Smooth muscle cell (in vitro differentiated cells): ENCODE measurements around the gene MIOX. TPM values are rescaled to one million over a fixed set of nuclear protein-coding genes. Genes with fewer than 3 reads are reported as not detected.

Experiments used
- DNase-seq: peaks from one replicate; lab custom pipeline; 2025; ENCODE audit not compliant: unreplicated experiment; lab: John Stamatoyannopoulos, UW
- H2AFZ ChIP-seq: fragments of 200-600 bp; sonication (generic); 2 replicates; pipeline ENCODE4 v1.6.0; 2016; ENCODE audit warnings: antibody characterized with exemption, low read depth, mild to moderate bottlenecking
- H3F3A ChIP-seq: fragments of 200-600 bp; sonication (generic); 2 replicates; pipeline ENCODE4 v1.6.0; 2017; ENCODE audit warnings: antibody characterized with exemption, low read depth
- H3K27ac ChIP-seq: fragments of 200-600 bp; sonication (generic); 2 replicates; pipeline ENCODE4 v1.5.1; 2016; ENCODE audit warnings: low read depth, mild to moderate bottlenecking
- H3K27me3 ChIP-seq: fragments of 200-600 bp; sonication (generic); 2 replicates; pipeline ENCODE4 v1.6.1; 2016; ENCODE audit warnings: low read depth, mild to moderate bottlenecking
- H3K36me3 ChIP-seq: fragments of 200-600 bp; sonication (generic); 2 replicates; pipeline ENCODE4 v1.5.1; 2016; ENCODE audit warnings: low read depth
- H3K4me1 ChIP-seq: fragments of 200-600 bp; sonication (generic); 2 replicates; pipeline ENCODE4 v1.5.1; 2016; ENCODE audit warnings: low read depth
- H3K4me2 ChIP-seq: fragments of 200-600 bp; sonication (generic); 2 replicates; pipeline ENCODE4 v1.6.0; 2016; ENCODE audit warnings: mild to moderate bottlenecking
- H3K4me3 ChIP-seq: fragments of 200-600 bp; sonication (generic); 2 replicates; pipeline ENCODE4 v1.5.1; 2016; ENCODE audit warnings: mild to moderate bottlenecking
- H3K79me2 ChIP-seq: fragments of 200-600 bp; sonication (generic); 2 replicates; pipeline ENCODE4 v1.6.0; 2016; ENCODE audit warnings: low read depth, mild to moderate bottlenecking
- H3K9ac ChIP-seq: fragments of 200-600 bp; sonication (generic); 2 replicates; pipeline ENCODE4 v1.6.0; 2016; ENCODE audit warnings: low read depth
- H3K9me3 ChIP-seq: fragments of 200-600 bp; sonication (generic); replicated peaks from 2 replicates; pipeline ENCODE4 v1.5.1; 2016; ENCODE audit warnings: low read depth
- H4K20me1 ChIP-seq: fragments of 200-600 bp; sonication (generic); 2 replicates; pipeline ENCODE4 v1.6.0; 2016; ENCODE audit warnings: low read depth
- CTCF ChIP-seq: fragments of 200-600 bp; sonication (generic); IDR thresholded peaks from 2 replicates; pipeline ENCODE4 v1.5.1; 2017; ENCODE audit warnings: borderline replicate concordance, mild to moderate bottlenecking, antibody characterized with exemption; ENCODE audit not compliant: insufficient read depth, poor library complexity, severe bottlenecking
- WGBS: methylation state at CpG from one replicate; pipeline ENCODE4 v1.1.7; 2016; ENCODE audit warnings: low lambda C conversion rate; 5-methylcytosine and 5-hydroxymethylcytosine counted together
- polyA plus RNA-seq: library from polyadenylated mRNA; unstranded; fragments of >200 nt; fragmentation: Nextera tagmentation; extraction: Ambion mirVana; gene quantifications from 2 replicates; pipeline ENCODE4 v1.2.1, GENCODE V29; 2016
- total RNA-seq: library from RNA; depleted of rRNA; stranded (reverse); fragments of >200 nt; gene quantifications from 2 replicates; pipeline ENCODE4 v1.2.3, GENCODE V29; 2014

MIOX gene
- total and polyA plus RNA-seq, 2 experiments from 2014 or later, result 0.49 TPM; not detected in 1

- Histone ChIP-seq H3K36me3 (no peaks in the 10 kb centered on the region), H2AFZ (no peak overlapping the region), H3K9me3 (no peaks in the 10 kb centered on the region), H3K4me3 (no peak overlapping the region), H3F3A (no peaks in the 10 kb centered on the region), H3K79me2 (no peaks in the 10 kb centered on the region), H3K27ac (no peak overlapping the region), H3K9ac (no peak overlapping the region), H4K20me1 (peaks cover 8% of the 10 kb centered on the region), H3K4me1 (no peaks in the 10 kb centered on the region), H3K27me3 (no peaks in the 10 kb centered on the region), H3K4me2 (no peak overlapping the region)
- no peak for TF ChIP-seq CTCF
- WGBS, result 97% methylated on average over 41 of the region's 41 CpGs
- no peak for DNase-seq
Observed at GRCh38 chr22:50459496-50460140, 27.0 kb upstream of the MIOX start.

GRCh38 chr22:50460938-50461337, 25.7 kb upstream of the MIOX start:
- H3K79me2 ChIP-seq, result no peaks in the 10 kb centered on the region
- no peak for DNase-seq
- H3K4me3 ChIP-seq, result no peak overlapping the region
- no peaks in the 10 kb centered on the region for H3K4me1 ChIP-seq
- H3K36me3 ChIP-seq, result no peaks in the 10 kb centered on the region
- no peaks in the 10 kb centered on the region for H3F3A ChIP-seq
- WGBS, result 81% methylated on average over 17 of the region's 17 CpGs
- no peaks in the 10 kb centered on the region for H3K9me3 ChIP-seq
- no peak overlapping the region for H3K9ac ChIP-seq
- H3K4me2 ChIP-seq, result no peak overlapping the region
- H3K27me3 ChIP-seq, result no peaks in the 10 kb centered on the region
- TF ChIP-seq CTCF, result no peak
- H3K27ac ChIP-seq, result no peak overlapping the region
- peaks cover 10% of the 10 kb centered on the region for H4K20me1 ChIP-seq
- H2AFZ ChIP-seq, result no peak overlapping the region

GRCh38 chr22:50461536-50461935, 25.1 kb upstream of the MIOX start:
- H3K36me3 ChIP-seq, result no peaks in the 10 kb centered on the region
- no peak overlapping the region for H3K27ac ChIP-seq
- H2AFZ ChIP-seq, result no peak overlapping the region
- no peaks in the 10 kb centered on the region for H3K79me2 ChIP-seq
- H3K4me1 ChIP-seq, result no peaks in the 10 kb centered on the region
- H3K4me3 ChIP-seq, result no peak overlapping the region
- H4K20me1 ChIP-seq, result peaks cover 16% of the 10 kb centered on the region
- 96% methylated on average over 24 of the region's 26 CpGs for WGBS
- no peak for DNase-seq
- H3K27me3 ChIP-seq, result no peaks in the 10 kb centered on the region
- no peaks in the 10 kb centered on the region for H3K9me3 ChIP-seq
- H3F3A ChIP-seq, result no peaks in the 10 kb centered on the region
- TF ChIP-seq CTCF, result no peak
- no peak overlapping the region for H3K9ac ChIP-seq
- H3K4me2 ChIP-seq, result no peak overlapping the region

- Histone ChIP-seq H3F3A (no peaks in the 10 kb centered on the region), H3K4me2 (no peak overlapping the region), H3K27me3 (no peaks in the 10 kb centered on the region), H3K79me2 (no peaks in the 10 kb centered on the region), H3K4me1 (no peaks in the 10 kb centered on the region), H3K9me3 (no peaks in the 10 kb centered on the region), H3K36me3 (no peaks in the 10 kb centered on the region), H3K9ac (no peak overlapping the region), H3K4me3 (no peak overlapping the region), H2AFZ (no peak overlapping the region), H3K27ac (no peak overlapping the region), H4K20me1 (peaks cover 21% of the 10 kb centered on the region)
- WGBS, result 97% methylated on average over 25 of the region's 30 CpGs
- TF ChIP-seq CTCF, result no peak
- DNase-seq, result no peak
Observed at GRCh38 chr22:50461979-50462540, 24.6 kb upstream of the MIOX start.
